A172 (cell line): ENCODE data around the gene LAYN. TPM values are rescaled to one million over a fixed set of nuclear protein-coding genes. Genes with fewer than 3 reads are reported as not detected.

Experiments used
- DNase-seq: peaks from one replicate; pipeline ENCODE4 v3.0.0-alpha.2; 2015; ENCODE audit warnings: low spot score
- total RNA-seq: library from RNA; depleted of rRNA; stranded (reverse); fragments of >200 nt; shearing (Covaris generic); gene quantifications from 2 replicates; pipeline ENCODE4 v1.2.3, GENCODE V29; 2014; rRNA removed

Gene LAYN
- total RNA-seq, 1 experiment from 2014 or later = 160 TPM

- no peak for DNase-seq
Measured at GRCh38 chr11:111592491-111592890, 52.0 kb downstream of the LAYN start.

GRCh38 chr11:111596319-111596718 lies 55.8 kb downstream of the LAYN start:
- no peak for DNase-seq

GRCh38 chr11:111598148-111598547 lies 57.6 kb downstream of the LAYN start:
- DNase-seq = no peak

GRCh38 chr11:111598559-111598958 lies 58.0 kb downstream of the LAYN start:
- no peak for DNase-seq

- no peak for DNase-seq
Measured at GRCh38 chr11:111601636-111601978, 61.1 kb downstream of the LAYN start.

- DNase-seq = peak; percentile 79
Measured at GRCh38 chr11:111601979-111602864, 61.7 kb downstream of the LAYN start, which contains the start of gene SIK2. Gene SIK2, plus strand, starts transcription at chr11:111602449. Its CDS starts 115 bp downstream, at chr11:111602564.

GRCh38 chr11:111602865-111603610 lies 62.5 kb downstream of the LAYN start:
- DNase-seq = peak; percentile 1

GRCh38 chr11:111603611-111604130 lies 63.2 kb downstream of the LAYN start:
- no peak for DNase-seq

- DNase-seq = no peak
Measured at GRCh38 chr11:111604392-111605009, 64.0 kb downstream of the LAYN start.

GRCh38 chr11:111605681-111606080 lies 65.2 kb downstream of the LAYN start:
- DNase-seq = no peak

GRCh38 chr11:111606986-111607385 lies 66.5 kb downstream of the LAYN start:
- no peak for DNase-seq

GRCh38 chr11:111607751-111608150 lies 67.2 kb downstream of the LAYN start:
- no peak for DNase-seq

Other genes starting within 250 kb of the LAYN start
- not detected in 2 replicates for gene POU2AF3, start 242.2 kb upstream of the LAYN start, total RNA-seq
- not detected in 2 replicates for gene POU2AF1, start 161.4 kb upstream of the LAYN start, total RNA-seq
- gene BTG4, start 28.3 kb upstream of the LAYN start, total RNA-seq = 0.12 and 0.50 TPM in 2 replicates
- not detected in 2 replicates for gene HOATZ, start 25.9 kb upstream of the LAYN start, total RNA-seq
- gene SIK2, start 61.7 kb downstream of the LAYN start, total RNA-seq = 7.2 and 8.5 TPM in 2 replicates
- 32.1 and 34.4 TPM in 2 replicates for gene PPP2R1B, start 225.7 kb downstream of the LAYN start, total RNA-seq